HEK293 (cell line): Measurements from ENCODE around the gene IL16.
A peak's percentile ranks its signal among the peaks of the same experiment; 100 is the strongest.

ENCODE experiments used
- CTCF ChIA-PET: fragments of 350-600 bp; formaldehyde crosslinking; extraction: SDS; loops from one replicate; lab custom pipeline; 2021; ENCODE audit warnings: antibody characterized with exemption; lab: Yijun Ruan, JAX
- POLR2A ChIA-PET: fragments of 300-600 bp; formaldehyde crosslinking; extraction: SDS; loops from one replicate; lab custom pipeline; 2020; ENCODE audit warnings: antibody characterized with exemption, inconsistent platforms; lab: Yijun Ruan, JAX
- H3K27ac ChIP-seq: fragments of 200-500 bp; sonication (Bioruptor generic); 2 replicates; pipeline ENCODE4 v1.5.1; 2014; ENCODE audit warnings: low read depth, low read length, control low read depth, inconsistent platforms; ENCODE audit errors: extremely low read depth
- H3K36me3 ChIP-seq, 2 experiments: fragments of 200-500 bp in 1 of 2; sonication (Bioruptor generic) in 1 of 2; 1 replicate in 1 of 2; 2 replicates in 1 of 2; pipeline ENCODE4 v1.5.1; 2014 to 2017; ENCODE audit warnings: inconsistent platforms in 2 of 2, low read length in 2 of 2; ENCODE audit not compliant: control insufficient read depth in 2 of 2, insufficient read depth in 1 of 2
- H3K4me1 ChIP-seq: fragments of 200-500 bp; sonication (Bioruptor generic); 2 replicates; pipeline ENCODE4 v1.5.1; 2014; ENCODE audit warnings: mild to moderate bottlenecking, low read length, inconsistent platforms; ENCODE audit not compliant: control insufficient read depth, insufficient read depth
- H3K4me3 ChIP-seq: 2 replicates; pipeline ENCODE4 v1.5.1; 2011; ENCODE audit warnings: low read depth, mild to moderate bottlenecking, control low read depth, low read length, moderate library complexity
- H3K9me3 ChIP-seq: fragments of 200-500 bp; sonication (Bioruptor generic); 2 replicates; pipeline ENCODE4 v1.5.1; 2014; ENCODE audit warnings: low read depth, low read length, inconsistent platforms; ENCODE audit not compliant: control insufficient read depth, insufficient read depth
- GLIS2 ChIP-seq: fragments of 450-650 bp; formaldehyde crosslinking; IDR thresholded peaks from 2 replicates; pipeline ENCODE4 v1.5.1; 2016; ENCODE audit warnings: missing biosample characterization, missing genetic modification characterization
- ZBTB21 ChIP-seq: fragments of 450-650 bp; formaldehyde crosslinking; IDR thresholded peaks from 2 replicates; pipeline ENCODE4 v1.5.1; 2017; ENCODE audit warnings: missing biosample characterization, missing genetic modification characterization
- ZNF10 ChIP-seq: fragments of 450-650 bp; formaldehyde crosslinking; IDR thresholded peaks from 2 replicates; pipeline ENCODE4 v1.5.1; 2017; ENCODE audit warnings: missing biosample characterization, missing genetic modification characterization
- ZNF146 ChIP-seq: fragments of 450-650 bp; formaldehyde crosslinking; IDR thresholded peaks from 2 replicates; pipeline ENCODE4 v1.5.1; 2016; ENCODE audit warnings: missing biosample characterization, missing genetic modification characterization
- ZNF157 ChIP-seq: fragments of 450-650 bp; formaldehyde crosslinking; IDR thresholded peaks from 2 replicates; pipeline ENCODE4 v1.5.1; 2016; ENCODE audit warnings: missing biosample characterization, missing genetic modification characterization
- ZNF239 ChIP-seq: fragments of 450-650 bp; formaldehyde crosslinking; IDR thresholded peaks from 2 replicates; pipeline ENCODE4 v1.5.1; 2016; ENCODE audit warnings: missing biosample characterization, missing genetic modification characterization
- ZNF266 ChIP-seq: fragments of 450-650 bp; formaldehyde crosslinking; IDR thresholded peaks from 2 replicates; pipeline ENCODE4 v1.5.1; 2016; ENCODE audit warnings: missing biosample characterization, missing genetic modification characterization, low read depth
- ZNF350 ChIP-seq: fragments of 450-650 bp; formaldehyde crosslinking; IDR thresholded peaks from 2 replicates; pipeline ENCODE4 v1.5.0; 2017; ENCODE audit warnings: missing biosample characterization, mild to moderate bottlenecking, missing genetic modification characterization
- ZNF654 ChIP-seq: fragments of 450-650 bp; formaldehyde crosslinking; IDR thresholded peaks from 2 replicates; pipeline ENCODE4 v1.5.1; 2016; ENCODE audit warnings: low read depth, missing biosample characterization, missing genetic modification characterization
- ZNF677 ChIP-seq: fragments of 450-650 bp; IDR thresholded peaks from 2 replicates; pipeline ENCODE4 v1.5.0; 2018; ENCODE audit warnings: missing biosample characterization, mild to moderate bottlenecking, missing genetic modification characterization, moderate library complexity
- ZNF707 ChIP-seq: fragments of 450-650 bp; formaldehyde crosslinking; IDR thresholded peaks from 2 replicates; pipeline ENCODE4 v1.5.1; 2016; ENCODE audit warnings: missing biosample characterization, missing genetic modification characterization
- TF ChIP-seq, protein P1 (sequence below): fragments of 450-650 bp; formaldehyde crosslinking; IDR thresholded peaks from 2 replicates; pipeline ENCODE4 v1.5.1; 2016; ENCODE audit warnings: missing biosample characterization, missing genetic modification characterization
- TF ChIP-seq, protein P2 (sequence below): sonication (generic); formaldehyde crosslinking; IDR thresholded peaks from 2 replicates; pipeline ENCODE4 v1.8.1; 2022; ENCODE audit warnings: mild to moderate bottlenecking, moderate library complexity, missing genetic modification reagents
- TF ChIP-seq, protein P3 (sequence below): fragments of 450-650 bp; formaldehyde crosslinking; IDR thresholded peaks from 2 replicates; pipeline ENCODE4 v1.5.1; 2016; ENCODE audit warnings: missing biosample characterization, missing genetic modification characterization
- TF ChIP-seq, protein P4 (sequence below): fragments of 450-650 bp; formaldehyde crosslinking; conservative IDR thresholded peaks from 2 replicates; pipeline ENCODE4 v1.5.1; 2016; ENCODE audit warnings: low read depth, missing biosample characterization, missing genetic modification characterization
- TF ChIP-seq, protein P5 (sequence below): fragments of 450-650 bp; formaldehyde crosslinking; IDR thresholded peaks from 2 replicates; pipeline ENCODE4 v1.5.0; 2017; ENCODE audit warnings: missing biosample characterization, missing genetic modification characterization, borderline replicate concordance
- TF ChIP-seq, protein P6 (sequence below): fragments of 450-650 bp; formaldehyde crosslinking; IDR thresholded peaks from 2 replicates; pipeline ENCODE4 v1.5.1; 2016; ENCODE audit warnings: missing biosample characterization, missing genetic modification characterization
- TF ChIP-seq, protein P7 (sequence below): fragments of 450-650 bp; IDR thresholded peaks from 2 replicates; pipeline ENCODE4 v1.5.1; 2018; ENCODE audit warnings: missing biosample characterization, missing genetic modification characterization

The IL16 gene

DNA sequence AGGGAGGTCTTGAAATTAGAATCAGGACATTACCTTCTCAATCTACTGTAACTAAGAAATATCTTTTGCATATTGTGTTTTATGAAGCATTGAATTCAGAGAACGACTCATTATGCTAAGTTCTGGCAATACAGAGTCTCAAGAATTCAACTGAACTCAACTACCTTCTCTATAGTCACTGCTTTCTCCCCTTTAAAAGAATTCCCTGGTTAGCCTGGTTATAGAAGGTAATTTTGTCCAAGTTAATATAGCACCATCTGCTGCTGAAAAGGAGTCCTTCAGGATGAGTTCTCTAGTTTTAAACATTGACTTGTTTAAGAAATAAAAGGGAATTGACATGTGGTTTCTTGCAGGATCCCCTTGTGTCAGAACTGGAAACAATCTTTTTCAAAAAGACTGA, 60.2 kb downstream of the IL16 start:
- TF ChIP-seq, protein P1, sequence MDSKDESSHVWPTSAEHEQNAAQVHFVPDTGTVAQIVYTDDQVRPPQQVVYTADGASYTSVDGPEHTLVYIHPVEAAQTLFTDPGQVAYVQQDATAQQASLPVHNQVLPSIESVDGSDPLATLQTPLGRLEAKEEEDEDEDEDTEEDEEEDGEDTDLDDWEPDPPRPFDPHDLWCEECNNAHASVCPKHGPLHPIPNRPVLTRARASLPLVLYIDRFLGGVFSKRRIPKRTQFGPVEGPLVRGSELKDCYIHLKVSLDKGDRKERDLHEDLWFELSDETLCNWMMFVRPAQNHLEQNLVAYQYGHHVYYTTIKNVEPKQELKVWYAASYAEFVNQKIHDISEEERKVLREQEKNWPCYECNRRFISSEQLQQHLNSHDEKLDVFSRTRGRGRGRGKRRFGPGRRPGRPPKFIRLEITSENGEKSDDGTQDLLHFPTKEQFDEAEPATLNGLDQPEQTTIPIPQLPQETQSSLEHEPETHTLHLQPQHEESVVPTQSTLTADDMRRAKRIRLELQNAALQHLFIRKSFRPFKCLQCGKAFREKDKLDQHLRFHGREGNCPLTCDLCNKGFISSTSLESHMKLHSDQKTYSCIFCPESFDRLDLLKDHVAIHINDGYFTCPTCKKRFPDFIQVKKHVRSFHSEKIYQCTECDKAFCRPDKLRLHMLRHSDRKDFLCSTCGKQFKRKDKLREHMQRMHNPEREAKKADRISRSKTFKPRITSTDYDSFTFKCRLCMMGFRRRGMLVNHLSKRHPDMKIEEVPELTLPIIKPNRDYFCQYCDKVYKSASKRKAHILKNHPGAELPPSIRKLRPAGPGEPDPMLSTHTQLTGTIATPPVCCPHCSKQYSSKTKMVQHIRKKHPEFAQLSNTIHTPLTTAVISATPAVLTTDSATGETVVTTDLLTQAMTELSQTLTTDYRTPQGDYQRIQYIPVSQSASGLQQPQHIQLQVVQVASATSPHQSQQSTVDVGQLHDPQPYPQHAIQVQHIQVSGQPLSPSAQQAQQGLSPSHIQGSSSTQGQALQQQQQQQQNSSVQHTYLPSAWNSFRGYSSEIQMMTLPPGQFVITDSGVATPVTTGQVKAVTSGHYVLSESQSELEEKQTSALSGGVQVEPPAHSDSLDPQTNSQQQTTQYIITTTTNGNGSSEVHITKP, result peak; percentile 77
- TF ChIP-seq, protein P2, sequence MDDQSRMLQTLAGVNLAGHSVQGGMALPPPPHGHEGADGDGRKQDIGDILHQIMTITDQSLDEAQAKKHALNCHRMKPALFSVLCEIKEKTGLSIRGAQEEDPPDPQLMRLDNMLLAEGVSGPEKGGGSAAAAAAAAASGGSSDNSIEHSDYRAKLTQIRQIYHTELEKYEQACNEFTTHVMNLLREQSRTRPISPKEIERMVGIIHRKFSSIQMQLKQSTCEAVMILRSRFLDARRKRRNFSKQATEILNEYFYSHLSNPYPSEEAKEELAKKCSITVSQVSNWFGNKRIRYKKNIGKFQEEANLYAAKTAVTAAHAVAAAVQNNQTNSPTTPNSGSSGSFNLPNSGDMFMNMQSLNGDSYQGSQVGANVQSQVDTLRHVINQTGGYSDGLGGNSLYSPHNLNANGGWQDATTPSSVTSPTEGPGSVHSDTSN (CRISPR knock-in tag), result no peak
- TF ChIP-seq, protein P3, sequence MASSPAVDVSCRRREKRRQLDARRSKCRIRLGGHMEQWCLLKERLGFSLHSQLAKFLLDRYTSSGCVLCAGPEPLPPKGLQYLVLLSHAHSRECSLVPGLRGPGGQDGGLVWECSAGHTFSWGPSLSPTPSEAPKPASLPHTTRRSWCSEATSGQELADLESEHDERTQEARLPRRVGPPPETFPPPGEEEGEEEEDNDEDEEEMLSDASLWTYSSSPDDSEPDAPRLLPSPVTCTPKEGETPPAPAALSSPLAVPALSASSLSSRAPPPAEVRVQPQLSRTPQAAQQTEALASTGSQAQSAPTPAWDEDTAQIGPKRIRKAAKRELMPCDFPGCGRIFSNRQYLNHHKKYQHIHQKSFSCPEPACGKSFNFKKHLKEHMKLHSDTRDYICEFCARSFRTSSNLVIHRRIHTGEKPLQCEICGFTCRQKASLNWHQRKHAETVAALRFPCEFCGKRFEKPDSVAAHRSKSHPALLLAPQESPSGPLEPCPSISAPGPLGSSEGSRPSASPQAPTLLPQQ (tag by site-specific recombination), result peak; percentile 90
- 0 out of 2 replicates have a peak, but pooled peaks have one; percentile 8 for TF ChIP-seq ZNF654 (tag by site-specific recombination)
- Histone ChIP-seq H3K9me3 (no peaks in the 10 kb centered on the region), H3K4me3 (no peak overlapping the region), H3K27ac (no peak overlapping the region), H3K4me1 (no peaks in the 10 kb centered on the region), H3K36me3 (no peaks in the 10 kb centered on the region)
- POLR2A ChIA-PET, result no interaction called here
- CTCF ChIA-PET, result interaction anchor here (4.5 to 13.7 kb wide), 2 partner anchors 10 to 146 kb away, joined by 52 to 530 read pairs; no protein-coding TSS in a partner anchor

DNA sequence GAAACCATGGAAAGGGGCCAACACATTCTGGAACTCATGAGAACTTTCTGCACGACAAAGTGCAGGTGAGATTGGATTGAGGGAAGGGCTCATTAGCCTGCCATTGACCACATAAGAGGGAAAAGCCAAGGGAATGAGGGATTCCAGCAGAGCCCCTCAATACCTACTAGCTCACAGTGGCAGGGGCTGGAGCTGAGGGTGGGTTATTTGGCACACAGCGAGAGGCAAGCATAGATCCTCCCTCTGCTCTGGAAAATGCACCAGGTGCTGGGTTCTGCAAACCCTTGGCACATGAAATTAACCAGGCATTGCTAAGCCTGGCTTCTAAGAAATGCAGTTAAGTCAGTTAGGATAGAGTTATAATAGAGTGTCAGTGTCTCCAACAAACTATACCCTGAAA, 60.8 kb downstream of the IL16 start:
- CTCF ChIA-PET, result interaction anchor here (1.0 to 13.7 kb wide), 5 partner anchors 10 to 280 kb away, joined by 3 to 530 read pairs (median 6); no protein-coding TSS in a partner anchor
- TF ChIP-seq ZNF266 (tag by site-specific recombination) (no peak), ZNF707 (tag by site-specific recombination) (no peak), ZNF677 (tag by site-specific recombination) (no peak), ZNF350 (tag by site-specific recombination) (no peak), ZBTB21 (tag by site-specific recombination) (no peak), ZNF239 (no peak), ZNF157 (no peak), GLIS2 (tag by site-specific recombination) (no peak), ZNF146 (no peak), ZNF10 (tag by site-specific recombination) (no peak)
- TF ChIP-seq, protein P4, sequence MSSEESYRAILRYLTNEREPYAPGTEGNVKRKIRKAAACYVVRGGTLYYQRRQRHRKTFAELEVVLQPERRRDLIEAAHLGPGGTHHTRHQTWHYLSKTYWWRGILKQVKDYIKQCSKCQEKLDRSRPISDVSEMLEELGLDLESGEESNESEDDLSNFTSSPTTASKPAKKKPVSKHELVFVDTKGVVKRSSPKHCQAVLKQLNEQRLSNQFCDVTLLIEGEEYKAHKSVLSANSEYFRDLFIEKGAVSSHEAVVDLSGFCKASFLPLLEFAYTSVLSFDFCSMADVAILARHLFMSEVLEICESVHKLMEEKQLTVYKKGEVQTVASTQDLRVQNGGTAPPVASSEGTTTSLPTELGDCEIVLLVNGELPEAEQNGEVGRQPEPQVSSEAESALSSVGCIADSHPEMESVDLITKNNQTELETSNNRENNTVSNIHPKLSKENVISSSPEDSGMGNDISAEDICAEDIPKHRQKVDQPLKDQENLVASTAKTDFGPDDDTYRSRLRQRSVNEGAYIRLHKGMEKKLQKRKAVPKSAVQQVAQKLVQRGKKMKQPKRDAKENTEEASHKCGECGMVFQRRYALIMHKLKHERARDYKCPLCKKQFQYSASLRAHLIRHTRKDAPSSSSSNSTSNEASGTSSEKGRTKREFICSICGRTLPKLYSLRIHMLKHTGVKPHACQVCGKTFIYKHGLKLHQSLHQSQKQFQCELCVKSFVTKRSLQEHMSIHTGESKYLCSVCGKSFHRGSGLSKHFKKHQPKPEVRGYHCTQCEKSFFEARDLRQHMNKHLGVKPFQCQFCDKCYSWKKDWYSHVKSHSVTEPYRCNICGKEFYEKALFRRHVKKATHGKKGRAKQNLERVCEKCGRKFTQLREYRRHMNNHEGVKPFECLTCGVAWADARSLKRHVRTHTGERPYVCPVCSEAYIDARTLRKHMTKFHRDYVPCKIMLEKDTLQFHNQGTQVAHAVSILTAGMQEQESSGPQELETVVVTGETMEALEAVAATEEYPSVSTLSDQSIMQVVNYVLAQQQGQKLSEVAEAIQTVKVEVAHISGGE, result no peak
- TF ChIP-seq, protein P5, sequence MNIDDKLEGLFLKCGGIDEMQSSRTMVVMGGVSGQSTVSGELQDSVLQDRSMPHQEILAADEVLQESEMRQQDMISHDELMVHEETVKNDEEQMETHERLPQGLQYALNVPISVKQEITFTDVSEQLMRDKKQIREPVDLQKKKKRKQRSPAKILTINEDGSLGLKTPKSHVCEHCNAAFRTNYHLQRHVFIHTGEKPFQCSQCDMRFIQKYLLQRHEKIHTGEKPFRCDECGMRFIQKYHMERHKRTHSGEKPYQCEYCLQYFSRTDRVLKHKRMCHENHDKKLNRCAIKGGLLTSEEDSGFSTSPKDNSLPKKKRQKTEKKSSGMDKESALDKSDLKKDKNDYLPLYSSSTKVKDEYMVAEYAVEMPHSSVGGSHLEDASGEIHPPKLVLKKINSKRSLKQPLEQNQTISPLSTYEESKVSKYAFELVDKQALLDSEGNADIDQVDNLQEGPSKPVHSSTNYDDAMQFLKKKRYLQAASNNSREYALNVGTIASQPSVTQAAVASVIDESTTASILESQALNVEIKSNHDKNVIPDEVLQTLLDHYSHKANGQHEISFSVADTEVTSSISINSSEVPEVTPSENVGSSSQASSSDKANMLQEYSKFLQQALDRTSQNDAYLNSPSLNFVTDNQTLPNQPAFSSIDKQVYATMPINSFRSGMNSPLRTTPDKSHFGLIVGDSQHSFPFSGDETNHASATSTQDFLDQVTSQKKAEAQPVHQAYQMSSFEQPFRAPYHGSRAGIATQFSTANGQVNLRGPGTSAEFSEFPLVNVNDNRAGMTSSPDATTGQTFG (tag by site-specific recombination), result no peak
- TF ChIP-seq, protein P6, sequence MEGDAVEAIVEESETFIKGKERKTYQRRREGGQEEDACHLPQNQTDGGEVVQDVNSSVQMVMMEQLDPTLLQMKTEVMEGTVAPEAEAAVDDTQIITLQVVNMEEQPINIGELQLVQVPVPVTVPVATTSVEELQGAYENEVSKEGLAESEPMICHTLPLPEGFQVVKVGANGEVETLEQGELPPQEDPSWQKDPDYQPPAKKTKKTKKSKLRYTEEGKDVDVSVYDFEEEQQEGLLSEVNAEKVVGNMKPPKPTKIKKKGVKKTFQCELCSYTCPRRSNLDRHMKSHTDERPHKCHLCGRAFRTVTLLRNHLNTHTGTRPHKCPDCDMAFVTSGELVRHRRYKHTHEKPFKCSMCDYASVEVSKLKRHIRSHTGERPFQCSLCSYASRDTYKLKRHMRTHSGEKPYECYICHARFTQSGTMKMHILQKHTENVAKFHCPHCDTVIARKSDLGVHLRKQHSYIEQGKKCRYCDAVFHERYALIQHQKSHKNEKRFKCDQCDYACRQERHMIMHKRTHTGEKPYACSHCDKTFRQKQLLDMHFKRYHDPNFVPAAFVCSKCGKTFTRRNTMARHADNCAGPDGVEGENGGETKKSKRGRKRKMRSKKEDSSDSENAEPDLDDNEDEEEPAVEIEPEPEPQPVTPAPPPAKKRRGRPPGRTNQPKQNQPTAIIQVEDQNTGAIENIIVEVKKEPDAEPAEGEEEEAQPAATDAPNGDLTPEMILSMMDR (tag by site-specific recombination), result no peak
- TF ChIP-seq, protein P7, sequence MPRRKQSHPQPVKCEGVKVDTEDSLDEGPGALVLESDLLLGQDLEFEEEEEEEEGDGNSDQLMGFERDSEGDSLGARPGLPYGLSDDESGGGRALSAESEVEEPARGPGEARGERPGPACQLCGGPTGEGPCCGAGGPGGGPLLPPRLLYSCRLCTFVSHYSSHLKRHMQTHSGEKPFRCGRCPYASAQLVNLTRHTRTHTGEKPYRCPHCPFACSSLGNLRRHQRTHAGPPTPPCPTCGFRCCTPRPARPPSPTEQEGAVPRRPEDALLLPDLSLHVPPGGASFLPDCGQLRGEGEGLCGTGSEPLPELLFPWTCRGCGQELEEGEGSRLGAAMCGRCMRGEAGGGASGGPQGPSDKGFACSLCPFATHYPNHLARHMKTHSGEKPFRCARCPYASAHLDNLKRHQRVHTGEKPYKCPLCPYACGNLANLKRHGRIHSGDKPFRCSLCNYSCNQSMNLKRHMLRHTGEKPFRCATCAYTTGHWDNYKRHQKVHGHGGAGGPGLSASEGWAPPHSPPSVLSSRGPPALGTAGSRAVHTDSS, result no peak

More for the DNA sequence above, 60.8 kb downstream of the IL16 start:
- Histone ChIP-seq H3K9me3 (no peaks in the 10 kb centered on the region), H3K27ac (no peak overlapping the region), H3K4me3 (no peak overlapping the region), H3K36me3 (no peaks in the 10 kb centered on the region), H3K4me1 (no peaks in the 10 kb centered on the region)
- POLR2A ChIA-PET, result no interaction called here
